ENCODE results near the gene PTPRM.

DNA sequence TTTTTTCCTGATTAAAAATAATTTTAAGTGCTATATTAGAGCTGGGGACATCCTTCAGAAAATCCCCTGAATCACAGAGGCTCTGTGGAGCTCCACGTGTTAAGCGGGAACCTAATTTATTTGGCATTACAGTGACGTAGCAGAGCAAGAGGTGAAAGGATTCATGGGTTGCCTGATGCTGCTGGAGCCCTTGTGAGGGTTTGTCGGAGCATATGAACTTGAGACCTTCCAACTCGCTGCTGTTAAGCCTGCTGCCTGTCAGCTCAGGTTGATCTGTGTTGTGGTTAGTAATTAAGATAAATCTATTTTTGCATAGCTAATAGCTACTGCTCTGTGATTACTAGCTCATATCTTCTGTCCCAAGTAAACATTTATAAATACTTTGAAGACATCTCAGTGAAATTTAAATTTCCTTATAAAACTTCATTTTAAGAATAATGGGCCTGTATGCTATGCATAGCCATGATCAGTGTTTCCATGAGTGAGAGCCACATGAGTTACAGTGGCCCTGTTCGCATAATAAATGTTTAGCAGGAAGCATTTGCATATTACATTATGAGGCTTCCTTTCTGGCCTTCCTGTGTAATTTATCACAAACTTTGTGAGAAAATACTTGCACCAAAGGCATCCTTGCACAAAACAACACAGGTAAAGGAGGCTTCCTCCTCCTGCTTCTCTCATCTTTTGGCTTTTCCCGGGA lies 438.9 kb downstream of the PTPRM start:
- no peak for TF ChIP-seq EZH2 (IDR thresholded peaks at IDR 0.05; ENCODE audit: insufficient read depth, poor library complexity, severe bottlenecking)
- TF ChIP-seq EZH2phosphoT487 (IDR thresholded peaks at IDR 0.05; ENCODE audit: insufficient read depth, low read depth): no peak
